ENCODE results near the gene PLAGL1. TPM values are rescaled to one million over a fixed set of nuclear protein-coding genes. Genes with fewer than 3 reads are reported as not detected.

PLAGL1 gene
- total RNA-seq, 1 donor from 2014 or later, result 2.4 TPM

DNA sequence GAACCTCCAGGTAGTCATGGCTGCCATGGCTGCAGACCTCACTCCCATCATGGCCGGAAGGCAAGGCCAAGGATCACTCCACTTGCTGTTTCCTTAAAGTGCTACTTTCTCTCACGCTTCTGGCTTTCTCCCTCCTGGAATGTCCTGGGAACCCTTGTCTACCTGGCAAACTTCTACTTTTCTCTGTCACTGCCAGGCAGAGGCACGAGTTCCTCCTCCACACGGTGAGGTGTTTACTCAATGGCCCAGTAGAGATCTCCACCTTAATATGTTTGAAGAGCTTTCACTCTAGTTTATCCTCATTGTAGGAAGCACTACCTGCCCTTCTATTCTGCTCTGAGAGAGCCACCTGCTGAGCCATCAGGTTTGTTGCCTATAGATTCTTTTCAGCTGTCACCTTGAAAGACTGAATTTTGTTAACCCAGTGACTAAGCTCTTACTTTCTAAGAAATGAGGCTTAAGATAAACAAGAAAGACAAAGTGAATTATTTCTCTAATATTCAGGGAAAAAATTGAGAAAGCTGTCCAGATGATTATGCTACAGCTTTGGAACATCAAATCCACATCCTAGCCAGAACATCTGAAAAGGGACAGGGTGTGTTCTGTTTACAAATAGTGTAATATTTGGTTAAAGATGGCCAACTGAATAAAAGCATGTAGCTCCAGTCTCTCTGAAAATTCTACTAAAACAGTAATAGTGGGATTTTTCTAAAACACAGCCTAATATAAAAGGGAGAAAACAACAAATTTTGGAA, 54.9 kb downstream of the PLAGL1 start:
- H3K36me3 ChIP-seq (ENCODE audit: control insufficient read depth, insufficient read depth, low read length), result no peaks in the 10 kb centered on the region
- TF ChIP-seq, protein P1, sequence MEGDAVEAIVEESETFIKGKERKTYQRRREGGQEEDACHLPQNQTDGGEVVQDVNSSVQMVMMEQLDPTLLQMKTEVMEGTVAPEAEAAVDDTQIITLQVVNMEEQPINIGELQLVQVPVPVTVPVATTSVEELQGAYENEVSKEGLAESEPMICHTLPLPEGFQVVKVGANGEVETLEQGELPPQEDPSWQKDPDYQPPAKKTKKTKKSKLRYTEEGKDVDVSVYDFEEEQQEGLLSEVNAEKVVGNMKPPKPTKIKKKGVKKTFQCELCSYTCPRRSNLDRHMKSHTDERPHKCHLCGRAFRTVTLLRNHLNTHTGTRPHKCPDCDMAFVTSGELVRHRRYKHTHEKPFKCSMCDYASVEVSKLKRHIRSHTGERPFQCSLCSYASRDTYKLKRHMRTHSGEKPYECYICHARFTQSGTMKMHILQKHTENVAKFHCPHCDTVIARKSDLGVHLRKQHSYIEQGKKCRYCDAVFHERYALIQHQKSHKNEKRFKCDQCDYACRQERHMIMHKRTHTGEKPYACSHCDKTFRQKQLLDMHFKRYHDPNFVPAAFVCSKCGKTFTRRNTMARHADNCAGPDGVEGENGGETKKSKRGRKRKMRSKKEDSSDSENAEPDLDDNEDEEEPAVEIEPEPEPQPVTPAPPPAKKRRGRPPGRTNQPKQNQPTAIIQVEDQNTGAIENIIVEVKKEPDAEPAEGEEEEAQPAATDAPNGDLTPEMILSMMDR (IDR thresholded peaks at IDR 0.05; ENCODE audit: insufficient read depth, low read length, severe bottlenecking), result no peak
- no peaks in the 10 kb centered on the region for H3K27me3 ChIP-seq (ENCODE audit: control insufficient read depth, insufficient read depth, low read length)
- H3K4me3 ChIP-seq (ENCODE audit: low read depth, low read length), result no peak overlapping the region
- FAIRE-seq (no peak), DNase-seq (ENCODE audit: low read depth) (no peak)

DNA sequence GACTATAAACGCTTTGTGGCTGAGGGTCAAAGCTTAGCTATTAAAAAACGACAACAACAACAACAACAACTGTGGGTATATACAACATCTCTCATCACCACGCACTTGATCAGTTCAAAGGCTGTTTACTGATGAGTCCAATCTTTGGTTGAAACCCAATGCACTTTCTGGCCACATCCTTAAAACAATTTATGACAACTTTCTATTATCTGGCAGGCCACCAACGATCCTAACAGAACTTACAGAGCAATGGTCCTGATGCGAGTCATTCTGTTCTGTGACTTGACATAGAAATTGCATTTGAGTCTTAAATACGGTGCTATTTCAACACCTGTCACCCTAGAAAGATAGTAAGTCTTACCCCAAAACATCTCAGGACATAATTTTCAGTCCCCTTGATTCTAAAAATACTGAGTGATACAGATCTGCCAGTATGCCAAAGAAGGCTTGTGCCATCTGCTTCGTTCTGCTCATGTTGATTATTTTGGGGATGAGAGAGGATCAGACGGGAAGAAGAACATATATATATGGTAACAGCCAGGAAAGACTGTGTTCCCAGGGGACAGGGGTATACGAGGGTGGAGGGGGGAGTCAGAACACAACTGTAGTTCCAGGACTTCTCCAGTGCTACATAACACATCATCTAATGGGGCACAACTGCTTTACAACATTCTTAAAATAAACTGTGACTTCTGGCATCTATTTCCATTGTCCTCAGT, 55.8 kb downstream of the PLAGL1 start:
- Histone ChIP-seq H3K27me3 (ENCODE audit: control insufficient read depth, insufficient read depth, low read length) (no peaks in the 10 kb centered on the region), H3K36me3 (ENCODE audit: control insufficient read depth, insufficient read depth, low read length) (no peaks in the 10 kb centered on the region), H3K4me3 (ENCODE audit: low read depth, low read length) (no peak overlapping the region)
- TF ChIP-seq, protein P1 (IDR thresholded peaks at IDR 0.05; ENCODE audit: insufficient read depth, low read length, severe bottlenecking), result no peak
- no peak for FAIRE-seq
- no peak for DNase-seq (ENCODE audit: low read depth)

DNA sequence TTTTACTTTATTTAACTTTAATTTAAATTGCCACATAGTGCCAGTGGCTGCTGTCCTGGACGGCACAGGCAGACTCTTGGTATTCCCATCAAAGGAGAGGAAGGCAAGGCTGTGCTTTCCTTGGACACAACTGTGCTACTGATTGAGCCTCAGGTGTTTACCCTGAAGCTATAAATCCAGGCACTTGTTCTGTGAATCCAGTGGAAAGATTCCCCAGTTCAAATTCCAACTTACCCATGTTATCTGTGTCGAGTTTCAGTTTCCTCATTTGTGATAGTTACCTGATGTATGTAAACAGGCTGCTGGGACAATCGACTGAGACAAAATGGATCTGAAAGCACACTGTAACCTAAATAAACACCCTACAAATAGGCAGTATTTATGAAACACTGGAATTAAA, 57.2 kb downstream of the PLAGL1 start:
- Histone ChIP-seq H3K27me3 (ENCODE audit: control insufficient read depth, insufficient read depth, low read length) (no peaks in the 10 kb centered on the region), H3K36me3 (ENCODE audit: control insufficient read depth, insufficient read depth, low read length) (no peaks in the 10 kb centered on the region), H3K4me3 (ENCODE audit: low read depth, low read length) (no peak overlapping the region)
- FAIRE-seq (no peak), DNase-seq (ENCODE audit: low read depth) (no peak)
- TF ChIP-seq, protein P1 (IDR thresholded peaks at IDR 0.05; ENCODE audit: insufficient read depth, low read length, severe bottlenecking), result no peak

DNA sequence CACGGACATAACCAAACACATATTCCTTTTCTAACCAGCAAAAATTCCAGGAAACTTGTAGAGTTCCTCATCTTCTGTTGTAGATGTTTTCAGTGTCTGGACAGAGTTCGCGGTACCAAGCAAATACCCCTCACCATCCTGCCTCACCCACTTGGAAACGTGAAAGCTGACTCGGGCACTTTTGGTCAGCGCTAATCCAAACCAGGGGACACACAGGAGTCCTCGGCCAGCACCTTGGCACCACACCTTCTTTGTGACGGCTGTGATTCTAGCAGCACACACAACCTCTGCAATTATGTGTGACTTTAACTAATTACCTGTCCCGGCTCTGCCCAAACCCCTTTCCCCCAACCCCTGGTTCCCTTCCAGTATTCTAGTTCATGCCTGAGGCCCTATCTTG, 58.1 kb downstream of the PLAGL1 start:
- TF ChIP-seq, protein P1 (IDR thresholded peaks at IDR 0.05; ENCODE audit: insufficient read depth, low read length, severe bottlenecking), result no peak
- FAIRE-seq (no peak), DNase-seq (ENCODE audit: low read depth) (no peak)
- no peaks in the 10 kb centered on the region for H3K36me3 ChIP-seq (ENCODE audit: control insufficient read depth, insufficient read depth, low read length)
- H3K4me3 ChIP-seq (ENCODE audit: low read depth, low read length), result no peak overlapping the region
- H3K27me3 ChIP-seq (ENCODE audit: control insufficient read depth, insufficient read depth, low read length), result no peaks in the 10 kb centered on the region

DNA sequence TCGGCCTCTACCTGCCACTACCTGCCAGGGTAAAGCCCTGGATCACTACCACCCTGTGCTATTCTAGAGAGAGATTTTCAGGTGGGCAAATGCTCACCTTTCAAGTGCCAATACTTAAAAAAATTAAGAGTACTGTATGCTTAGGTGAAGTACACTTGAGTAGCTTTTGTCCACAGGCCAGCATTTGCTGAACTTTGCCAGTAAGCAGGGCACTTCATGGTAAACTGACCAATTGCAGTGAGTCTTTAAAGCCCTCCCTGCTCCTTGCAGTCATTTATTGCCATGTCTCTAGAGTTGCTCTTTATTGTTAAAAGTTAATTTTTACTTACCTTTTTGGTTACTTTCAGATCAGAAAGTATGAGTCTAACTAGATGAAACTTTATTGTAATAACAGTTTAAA, 58.5 kb downstream of the PLAGL1 start:
- no peak for DNase-seq (ENCODE audit: low read depth)
- Histone ChIP-seq H3K27me3 (ENCODE audit: control insufficient read depth, insufficient read depth, low read length) (no peaks in the 10 kb centered on the region), H3K36me3 (ENCODE audit: control insufficient read depth, insufficient read depth, low read length) (no peaks in the 10 kb centered on the region), H3K4me3 (ENCODE audit: low read depth, low read length) (no peak overlapping the region)
- TF ChIP-seq, protein P1 (IDR thresholded peaks at IDR 0.05; ENCODE audit: insufficient read depth, low read length, severe bottlenecking), result no peak
- no peak for FAIRE-seq
